OCI-LY1 (cell line): ENCODE results near the gene FAM107B.
A peak's percentile ranks its signal among the peaks of the same experiment; 100 is the strongest.

Experiments
- H2AFZ ChIP-seq: fragments of 200-600 bp; sonication (generic), shearing (Covaris generic); 2 replicates; pipeline ENCODE4 v1.6.0; 2014; ENCODE audit warnings: antibody characterized with exemption, mild to moderate bottlenecking, low read length
- H3F3A ChIP-seq: fragments of 200-600 bp; sonication (generic), shearing (Covaris generic); 2 replicates; pipeline ENCODE4 v1.6.0; 2014; ENCODE audit warnings: mild to moderate bottlenecking, antibody characterized with exemption, low read length, moderate library complexity; ENCODE audit not compliant: insufficient read depth
- H3K27ac ChIP-seq: fragments of 200-600 bp; sonication (generic); 2 replicates; pipeline ENCODE4 v1.5.1; 2014; ENCODE audit warnings: low read length, mixed run types, mild to moderate bottlenecking, low read depth; ENCODE audit not compliant: poor library complexity, severe bottlenecking
- H3K27me3 ChIP-seq: fragments of 200-600 bp; sonication (generic); 2 replicates; pipeline ENCODE4 v1.6.0; 2014; ENCODE audit warnings: antibody characterized with exemption, mild to moderate bottlenecking, low read length, moderate library complexity; ENCODE audit not compliant: insufficient read depth
- H3K36me3 ChIP-seq: fragments of 200-600 bp; sonication (generic); 2 replicates; pipeline ENCODE4 v1.6.1; 2014; ENCODE audit warnings: mild to moderate bottlenecking, antibody characterized with exemption, low read length, moderate library complexity, mixed read lengths; ENCODE audit not compliant: insufficient read depth
- H3K4me1 ChIP-seq: fragments of 200-600 bp; sonication (generic); 2 replicates; pipeline ENCODE4 v1.5.1; 2014; ENCODE audit warnings: mild to moderate bottlenecking, low read length, moderate library complexity; ENCODE audit not compliant: insufficient read depth, severe bottlenecking
- H3K4me2 ChIP-seq: fragments of 200-600 bp; sonication (generic), shearing (Covaris generic); 2 replicates; pipeline ENCODE4 v1.6.1; 2014; ENCODE audit warnings: low read length
- H3K4me3 ChIP-seq: fragments of 200-600 bp; sonication (generic); 2 replicates; pipeline ENCODE4 v1.5.1; 2014; ENCODE audit warnings: low read length, low read depth, mild to moderate bottlenecking, mixed read lengths; ENCODE audit not compliant: poor library complexity, severe bottlenecking
- H3K79me2 ChIP-seq: fragments of 200-600 bp; shearing (Covaris generic); 2 replicates; pipeline ENCODE4 v1.6.1; 2016; ENCODE audit warnings: mixed run types, low read length, mixed read lengths; ENCODE audit not compliant: insufficient read depth
- H3K9ac ChIP-seq: fragments of 200-600 bp; sonication (generic), shearing (Covaris generic); 2 replicates; pipeline ENCODE4 v1.6.1; 2014; ENCODE audit warnings: mild to moderate bottlenecking, low read length, mixed read lengths
- H3K9me2 ChIP-seq: fragments of 200-600 bp; sonication (generic), shearing (Covaris generic); 2 replicates; pipeline ENCODE4 v1.6.1; 2014; ENCODE audit warnings: low read depth, mild to moderate bottlenecking, low read length, mixed read lengths
- H3K9me3 ChIP-seq: fragments of 200-600 bp; shearing (Covaris generic); 2 replicates; pipeline ENCODE4 v1.6.1; 2014; ENCODE audit warnings: low read length, mixed read lengths
- H4K20me1 ChIP-seq: fragments of 200-600 bp; sonication (generic), shearing (Covaris generic); 2 replicates; pipeline ENCODE4 v1.6.0; 2016; ENCODE audit warnings: mild to moderate bottlenecking, low read length; ENCODE audit not compliant: insufficient read depth
- EZH2 ChIP-seq: fragments of 200-600 bp; sonication (generic), shearing (Covaris generic); IDR thresholded peaks from 2 replicates; pipeline ENCODE4 v1.8.0; 2017; ENCODE audit warnings: borderline replicate concordance, mixed run types, mild to moderate bottlenecking, antibody characterized with exemption, low read length, moderate library complexity, mixed read lengths
- TF ChIP-seq, protein P1 (sequence below): fragments of 200-600 bp; sonication (generic), shearing (Covaris generic); IDR thresholded peaks from 2 replicates; pipeline ENCODE4 v1.5.1; 2017; ENCODE audit warnings: mild to moderate bottlenecking, antibody characterized with exemption, low read length, moderate library complexity, mixed read lengths

Gene FAM107B

DNA sequence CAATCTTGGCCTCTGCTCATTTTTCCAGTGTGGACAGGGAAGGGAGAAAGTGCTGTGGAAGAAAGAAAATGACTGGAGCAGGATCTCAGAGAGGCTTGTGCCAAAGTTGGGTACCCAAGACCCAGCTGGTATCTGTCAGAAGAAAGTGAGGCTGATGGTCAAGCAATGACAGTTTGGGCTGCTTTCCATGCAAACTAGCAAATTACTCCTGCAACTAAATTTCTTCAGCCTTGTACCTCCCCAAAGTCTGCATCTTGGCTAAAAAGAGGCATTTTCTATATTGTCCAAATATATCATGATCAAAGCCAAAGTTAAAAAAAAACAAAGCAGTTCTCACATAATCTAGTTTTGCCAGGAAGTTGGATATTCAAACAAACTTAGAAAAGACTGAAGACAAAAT is 235.5 kb downstream of the FAM107B start:
- H3K9me3 ChIP-seq = no peaks in the 10 kb centered on the region
- peaks cover 28% of the 10 kb centered on the region for H3K4me1 ChIP-seq
- no peaks in the 10 kb centered on the region for H3K27me3 ChIP-seq
- no peaks in the 10 kb centered on the region for H3F3A ChIP-seq
- peaks cover 85% of the 10 kb centered on the region for H3K36me3 ChIP-seq
- peaks cover 87% of the 10 kb centered on the region for H3K79me2 ChIP-seq
- peak overlapping the region; percentile 10 for H3K27ac ChIP-seq
- no peaks in the 10 kb centered on the region for H4K20me1 ChIP-seq
- no peak overlapping the region for H3K4me2 ChIP-seq
- no peak overlapping the region for H2AFZ ChIP-seq
- H3K4me3 ChIP-seq = no peak overlapping the region
- no peak overlapping the region for H3K9ac ChIP-seq
- no peaks in the 10 kb centered on the region for H3K9me2 ChIP-seq
- TF ChIP-seq EZH2 = no peak
- TF ChIP-seq, protein P1, sequence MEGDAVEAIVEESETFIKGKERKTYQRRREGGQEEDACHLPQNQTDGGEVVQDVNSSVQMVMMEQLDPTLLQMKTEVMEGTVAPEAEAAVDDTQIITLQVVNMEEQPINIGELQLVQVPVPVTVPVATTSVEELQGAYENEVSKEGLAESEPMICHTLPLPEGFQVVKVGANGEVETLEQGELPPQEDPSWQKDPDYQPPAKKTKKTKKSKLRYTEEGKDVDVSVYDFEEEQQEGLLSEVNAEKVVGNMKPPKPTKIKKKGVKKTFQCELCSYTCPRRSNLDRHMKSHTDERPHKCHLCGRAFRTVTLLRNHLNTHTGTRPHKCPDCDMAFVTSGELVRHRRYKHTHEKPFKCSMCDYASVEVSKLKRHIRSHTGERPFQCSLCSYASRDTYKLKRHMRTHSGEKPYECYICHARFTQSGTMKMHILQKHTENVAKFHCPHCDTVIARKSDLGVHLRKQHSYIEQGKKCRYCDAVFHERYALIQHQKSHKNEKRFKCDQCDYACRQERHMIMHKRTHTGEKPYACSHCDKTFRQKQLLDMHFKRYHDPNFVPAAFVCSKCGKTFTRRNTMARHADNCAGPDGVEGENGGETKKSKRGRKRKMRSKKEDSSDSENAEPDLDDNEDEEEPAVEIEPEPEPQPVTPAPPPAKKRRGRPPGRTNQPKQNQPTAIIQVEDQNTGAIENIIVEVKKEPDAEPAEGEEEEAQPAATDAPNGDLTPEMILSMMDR = no peak

DNA sequence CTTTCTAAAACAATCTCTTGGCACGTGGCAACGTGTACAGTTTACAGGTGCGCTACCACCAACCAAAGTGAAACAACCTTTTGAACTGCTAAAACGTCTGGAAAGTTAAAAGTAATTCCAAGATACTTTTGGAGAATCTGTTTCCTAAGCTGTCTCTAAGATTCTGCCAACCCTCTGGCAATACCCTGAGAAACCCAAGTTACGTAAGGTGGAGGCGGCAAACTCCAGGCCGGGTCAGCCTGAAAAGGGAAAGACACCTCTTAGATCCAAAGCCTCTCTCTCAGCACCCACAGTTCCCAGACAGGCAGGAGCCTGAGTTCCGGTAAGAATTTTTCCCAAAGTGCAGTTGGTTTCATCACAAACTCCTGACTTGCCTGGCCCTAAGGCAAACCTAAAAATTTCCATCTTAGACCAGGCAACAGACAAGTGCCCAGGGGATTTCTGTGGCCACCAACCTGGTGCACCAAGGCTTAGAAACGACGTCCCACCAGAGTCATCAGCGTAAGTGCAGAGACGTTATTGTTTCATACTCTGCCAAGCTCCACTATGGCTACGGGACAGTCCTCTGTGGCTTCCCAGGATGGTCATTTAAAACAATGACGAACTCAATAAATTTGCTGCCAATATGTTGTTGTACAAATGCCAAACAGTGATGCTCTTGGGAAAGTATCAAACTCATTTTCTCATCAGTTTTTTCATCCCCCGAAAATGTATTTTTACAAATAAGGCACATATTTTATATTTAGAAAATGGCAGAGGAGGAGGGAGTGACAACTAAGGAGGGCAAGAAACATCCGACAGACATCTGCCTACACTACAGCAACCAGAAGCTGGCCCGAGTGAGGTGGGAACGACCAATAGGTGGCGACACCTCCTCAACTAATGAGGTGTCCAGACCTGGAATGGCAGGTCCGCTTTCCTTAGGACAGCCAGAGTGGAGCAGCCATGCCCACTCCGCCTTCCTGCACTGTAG is 238.2 kb downstream of the FAM107B start:
- Histone ChIP-seq H3K36me3 (peaks cover 94% of the 10 kb centered on the region), H3K79me2 (peaks cover 89% of the 10 kb centered on the region), H2AFZ (no peak overlapping the region)

DNA sequence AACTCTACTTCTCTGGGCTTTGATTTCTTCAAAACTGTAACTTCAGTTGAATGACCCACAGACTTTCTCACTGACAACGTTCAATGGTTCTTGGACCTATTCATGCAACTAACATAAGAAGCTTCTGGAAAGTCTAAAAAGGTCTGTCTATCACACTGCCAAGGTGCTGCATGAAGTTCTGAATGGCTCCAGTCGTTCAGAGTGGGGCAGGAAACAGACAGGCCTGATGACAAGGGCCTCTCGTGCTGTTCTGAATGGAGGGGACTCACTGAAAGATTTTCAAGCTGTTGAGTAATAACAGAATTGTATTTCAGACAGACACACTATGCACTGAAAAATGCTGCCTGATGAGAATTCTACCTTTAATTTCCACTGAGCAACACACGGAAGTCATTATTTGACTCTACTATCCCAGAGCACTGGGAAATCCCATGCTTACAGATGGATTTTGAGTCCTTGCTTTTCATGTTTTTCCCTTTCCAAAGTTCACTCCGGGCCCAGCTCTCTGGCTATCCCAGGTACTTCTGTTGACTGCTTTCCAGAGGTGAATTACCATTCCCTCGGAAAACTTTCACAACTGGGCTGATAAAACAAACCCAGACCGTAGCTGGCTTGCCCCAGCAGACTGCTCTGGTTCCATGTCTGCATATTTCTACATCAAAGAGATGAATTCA is 239.1 kb downstream of the FAM107B start:
- H3K4me1 ChIP-seq = peaks cover 14% of the 10 kb centered on the region
- H3K9ac ChIP-seq = no peak overlapping the region
- H4K20me1 ChIP-seq = no peaks in the 10 kb centered on the region
- H3K9me2 ChIP-seq = no peaks in the 10 kb centered on the region
- TF ChIP-seq, protein P1 = no peak
- TF ChIP-seq EZH2 = no peak
- no peak overlapping the region for H3K27ac ChIP-seq
- no peak overlapping the region for H3K4me2 ChIP-seq
- H3K79me2 ChIP-seq = peaks cover 82% of the 10 kb centered on the region
- H3K27me3 ChIP-seq = no peaks in the 10 kb centered on the region
- H2AFZ ChIP-seq = no peak overlapping the region
- H3K9me3 ChIP-seq = no peaks in the 10 kb centered on the region
- no peak overlapping the region for H3K4me3 ChIP-seq
- H3F3A ChIP-seq = no peaks in the 10 kb centered on the region
- peaks cover 91% of the 10 kb centered on the region for H3K36me3 ChIP-seq

More for the DNA sequence above, 238.2 kb downstream of the FAM107B start:
- Histone ChIP-seq H3K27me3 (no peaks in the 10 kb centered on the region), H3K4me1 (peaks cover 14% of the 10 kb centered on the region), H3K9me3 (no peaks in the 10 kb centered on the region), H3K9ac (no peak overlapping the region), H3K4me3 (no peak overlapping the region), H3K4me2 (no peak overlapping the region), H3K27ac (no peak overlapping the region), H3K9me2 (no peaks in the 10 kb centered on the region), H4K20me1 (no peaks in the 10 kb centered on the region), H3F3A (no peaks in the 10 kb centered on the region)
- no peak for TF ChIP-seq EZH2
- TF ChIP-seq, protein P1 = peak; percentile 87
